ENCODE results near the gene ADM5. TPM values are rescaled to one million over a fixed set of nuclear protein-coding genes. Genes with fewer than 3 reads are reported as not detected.

Gene ADM5
- total RNA-seq, 1 experiment from 2014 or later = 4.7 TPM

GRCh38 chr19:49685845-49686332, 3.5 kb upstream of the ADM5 start:
- Histone ChIP-seq H3K36me3 (ENCODE audit: control insufficient read depth, insufficient read depth, low read length) (peaks cover 14% of the 10 kb centered on the region), H3K4me1 (ENCODE audit: control insufficient read depth, insufficient read depth, low read length) (0 out of 2 replicates have a peak, but pooled peaks cover 6% of the 10 kb centered on the region), H3K4me3 (ENCODE audit: low read depth in 2 of 2, low read length in 2 of 2) (no peak overlapping the region), H3K27ac (ENCODE audit: low read length) (no peak overlapping the region), H3K27me3 (ENCODE audit: control insufficient read depth, insufficient read depth, low read length) (no peaks in the 10 kb centered on the region), H3K9me3 (ENCODE audit: control insufficient read depth, insufficient read depth, low read depth, low read length) (no peaks in the 10 kb centered on the region)
- intact Hi-C loops (cut with micrococcal nuclease; ENCODE audit: unreplicated experiment) (no loop called here), in situ Hi-C loops (cut with HindIII; ENCODE audit: low pct_unique_long_range_greater_than_20kb, low sequenced_read_pairs) (no loop called here)
- ChIA-PET CTCF (interaction anchor here (0.6 to 0.8 kb wide), 2 partner anchors 31 to 56 kb away, joined by 3 to 10 read pairs; no protein-coding TSS in a partner anchor), POLR2A (interaction anchor here (0.5 kb wide), 1 partner anchor 129 kb away, joined by 3 read pairs; no protein-coding TSS in a partner anchor)
- no TSS peak for BruUV-seq (replicated peaks)
- ATAC-seq (no peak), DNase-seq (ENCODE audit: low read depth, low spot score) (no peak)
- TF ChIP-seq POLR2AphosphoS5 (IDR thresholded peaks at IDR 0.05; ENCODE audit: low read depth, low read length) = no peak
- TF ChIP-seq SIN3A (IDR thresholded peaks at IDR 0.05; ENCODE audit: borderline replicate concordance, insufficient read depth, low read depth, low read length) = no peak
- no peak for TF ChIP-seq REST (IDR thresholded peaks at IDR 0.05; ENCODE audit: insufficient read depth in 1 of 2, low read depth in 2 of 2, low read length in 1 of 2)
- TF ChIP-seq TCF7L2 (IDR thresholded peaks at IDR 0.05; ENCODE audit: low read depth, low read length) = no peak
- no peak for TF ChIP-seq CTCF (IDR thresholded peaks at IDR 0.05)

GRCh38 chr19:49686503-49687088, 2.8 kb upstream of the ADM5 start:
- peaks cover 10% of the 10 kb centered on the region for H3K36me3 ChIP-seq (ENCODE audit: control insufficient read depth, insufficient read depth, low read length)
- no peak overlapping the region for H3K27ac ChIP-seq (ENCODE audit: low read length)
- H3K9me3 ChIP-seq (ENCODE audit: control insufficient read depth, insufficient read depth, low read depth, low read length) = no peaks in the 10 kb centered on the region
- DNase-seq (ENCODE audit: low read depth, low spot score) (no peak), ATAC-seq (no peak)
- H3K4me3 ChIP-seq (ENCODE audit: low read depth in 2 of 2, low read length in 2 of 2) = no peak overlapping the region
- no peak for TF ChIP-seq CTCF (IDR thresholded peaks at IDR 0.05)
- TF ChIP-seq TCF7L2 (IDR thresholded peaks at IDR 0.05; ENCODE audit: low read depth, low read length) = no peak
- no peak for TF ChIP-seq SIN3A (IDR thresholded peaks at IDR 0.05; ENCODE audit: borderline replicate concordance, insufficient read depth, low read depth, low read length)
- no peak for TF ChIP-seq POLR2AphosphoS5 (IDR thresholded peaks at IDR 0.05; ENCODE audit: low read depth, low read length)
- no peak for TF ChIP-seq REST (IDR thresholded peaks at IDR 0.05; ENCODE audit: insufficient read depth in 1 of 2, low read depth in 2 of 2, low read length in 1 of 2)
- H3K27me3 ChIP-seq (ENCODE audit: control insufficient read depth, insufficient read depth, low read length) = no peaks in the 10 kb centered on the region
- BruUV-seq (replicated peaks) = no TSS peak
- CTCF ChIA-PET = interaction anchor here (0.6 kb wide), 1 partner anchor 55 kb away, joined by 10 read pairs; no protein-coding TSS in a partner anchor
- in situ Hi-C loops (cut with HindIII; ENCODE audit: low pct_unique_long_range_greater_than_20kb, low sequenced_read_pairs) = no loop called here
- 0 out of 2 replicates have a peak, but pooled peaks cover 2% of the 10 kb centered on the region for H3K4me1 ChIP-seq (ENCODE audit: control insufficient read depth, insufficient read depth, low read length)
- intact Hi-C loops (cut with micrococcal nuclease; ENCODE audit: unreplicated experiment) = no loop called here
- POLR2A ChIA-PET = no interaction called here

Measured in Panc1 (cell line).